GM11168 (cell line): ENCODE data around the gene TYW1B.
"Not testable (repeated sequence)": the region's sequence is repeated elsewhere in the genome, so short reads cannot be mapped to it uniquely, and the experiment has no call there.

Experiments
- in situ Hi-C: fragments of 300-500 bp; cut with MboI; formaldehyde crosslinking; loops from one replicate; pipeline ENCODE4 v1.12.0; 2022; ENCODE audit warnings: low sequenced_read_pairs; ENCODE audit not compliant: unreplicated experiment

The TYW1B gene

DNA sequence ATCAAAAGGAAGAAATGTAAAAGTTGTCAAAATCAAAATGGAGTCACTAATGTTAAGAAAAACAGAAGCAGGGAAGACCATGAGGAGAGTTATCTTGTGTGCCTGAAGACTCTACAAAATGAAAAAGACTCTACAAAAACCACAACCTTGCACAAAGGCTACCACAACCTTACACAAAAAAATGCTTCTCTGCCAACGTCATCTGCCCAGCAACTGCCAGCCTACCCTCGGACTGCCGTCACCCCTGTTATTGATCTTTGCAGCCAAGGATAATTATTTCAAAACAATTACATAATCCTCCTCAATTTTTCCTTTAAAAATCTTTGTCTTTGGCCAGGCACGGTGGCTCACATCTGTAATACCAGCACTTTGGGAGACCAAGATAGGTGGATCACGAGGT lies 61.0 kb downstream of the TYW1B start:
- in situ Hi-C loops, result not testable (repeated sequence)

DNA sequence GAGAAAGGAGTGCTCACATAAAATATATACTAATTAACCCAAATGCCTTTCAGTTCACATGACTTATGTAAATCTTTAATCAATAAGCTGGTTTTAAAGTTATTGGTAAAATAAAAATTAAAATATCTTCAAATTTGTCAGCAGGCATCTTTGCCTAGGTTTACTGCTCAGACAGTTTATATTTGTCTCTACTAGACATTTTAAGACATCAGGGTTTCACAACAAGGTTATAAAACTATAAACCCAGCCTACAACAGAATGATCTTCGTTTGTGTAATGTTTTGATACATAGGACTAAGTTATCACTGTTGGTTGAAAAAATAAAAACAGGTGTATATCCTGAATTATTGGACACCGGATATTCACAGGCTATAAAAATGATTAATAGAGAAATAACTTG lies 67.4 kb downstream of the TYW1B start:
- in situ Hi-C loops, result no loop called here

DNA sequence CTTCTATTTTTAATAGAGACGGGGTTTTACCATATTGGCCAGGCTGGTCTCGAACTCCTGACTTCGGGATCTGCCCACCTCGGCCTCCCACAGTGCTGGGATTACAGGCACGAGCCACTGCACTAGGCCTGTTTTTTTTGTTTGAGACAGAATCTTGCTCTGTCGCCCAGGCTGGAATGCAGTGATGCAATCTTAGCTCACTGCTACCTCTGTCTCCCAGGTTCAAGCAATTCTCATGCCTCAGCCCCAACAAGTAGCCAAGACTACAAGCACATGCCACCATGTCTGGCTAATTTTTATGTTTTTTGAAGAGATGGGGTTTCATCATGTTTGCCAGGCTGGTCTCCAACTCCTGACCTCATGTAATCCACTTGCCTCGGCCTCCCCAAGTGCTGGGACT lies 73.7 kb downstream of the TYW1B start:
- in situ Hi-C loops, result no loop called here

DNA sequence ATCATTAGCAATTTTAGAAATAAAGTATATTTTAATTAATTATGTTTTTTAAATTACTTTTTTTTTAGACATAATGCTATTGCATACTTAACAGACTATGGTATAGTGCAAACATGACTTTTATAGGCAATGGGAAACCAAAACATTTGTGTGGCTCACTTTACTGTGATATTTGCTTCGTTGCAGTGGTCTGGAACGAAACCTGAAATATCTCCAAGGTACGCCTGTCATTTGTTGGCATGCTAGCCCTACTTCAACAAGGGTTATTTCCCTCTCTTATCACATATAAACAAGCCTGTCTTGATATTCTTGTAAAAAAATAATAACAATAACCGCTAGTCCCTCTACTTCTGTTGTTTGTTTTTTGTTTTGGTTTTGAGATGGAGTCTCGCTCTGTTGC lies 74.2 kb downstream of the TYW1B start:
- in situ Hi-C loops, result no loop called here

DNA sequence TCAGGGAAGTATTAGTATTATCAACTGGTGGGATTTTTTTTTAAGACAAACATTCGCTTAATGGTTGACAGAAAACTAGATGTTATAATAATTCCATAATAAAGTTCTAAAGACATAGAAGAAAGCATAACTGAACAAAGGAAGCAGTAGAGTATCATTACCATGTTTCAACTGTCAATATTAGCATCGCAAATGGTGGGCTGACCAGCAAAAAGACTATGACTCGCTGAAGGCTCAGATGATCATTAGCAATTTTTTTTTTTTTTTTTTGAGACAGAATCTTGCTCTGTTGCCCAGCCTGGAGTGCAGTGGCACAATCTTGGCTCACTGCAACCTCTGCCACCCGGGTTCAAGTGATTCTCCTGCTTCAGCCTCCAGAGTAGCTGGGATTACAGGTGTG lies 74.8 kb downstream of the TYW1B start:
- in situ Hi-C loops, result not testable (repeated sequence)

DNA sequence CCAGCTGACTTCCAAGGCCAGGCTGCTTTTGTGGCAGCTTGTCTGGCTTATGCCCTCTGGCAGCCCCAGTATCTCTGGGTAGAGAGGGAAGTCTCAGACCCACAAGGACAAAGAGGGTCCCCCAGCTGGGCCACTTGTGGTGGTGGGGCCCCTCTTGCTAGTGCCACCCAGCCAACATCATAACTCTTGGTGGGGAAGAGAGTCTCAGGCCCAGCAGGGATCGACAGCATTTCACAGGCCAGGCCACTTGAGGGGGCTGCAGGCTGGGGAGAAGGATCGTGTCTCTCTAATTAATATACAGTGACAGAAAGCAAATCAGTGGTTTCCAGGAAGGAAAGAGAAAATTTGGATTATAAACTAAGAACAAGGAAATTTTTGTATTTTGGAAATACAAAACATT lies 76.0 kb downstream of the TYW1B start:
- in situ Hi-C loops, result no loop called here

DNA sequence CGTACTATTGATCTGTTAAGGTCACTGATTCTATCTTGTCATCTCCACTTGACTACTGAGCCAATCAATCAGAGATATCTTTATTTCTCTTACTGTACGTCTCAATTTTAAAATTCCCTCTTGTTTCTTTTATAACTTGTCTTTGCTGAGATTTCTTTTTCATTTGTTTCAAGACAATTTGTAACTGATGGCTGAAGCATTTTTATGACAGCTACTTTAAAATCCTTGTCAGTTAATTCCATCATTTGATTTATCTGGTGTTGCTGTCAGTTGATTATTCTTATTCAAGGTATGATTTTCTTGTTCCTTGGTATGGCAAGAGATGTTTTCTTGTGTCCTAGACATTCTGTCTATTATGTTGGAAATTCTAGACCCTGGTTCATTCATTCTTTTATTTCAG lies 76.6 kb downstream of the TYW1B start:
- in situ Hi-C loops, result no loop called here

DNA sequence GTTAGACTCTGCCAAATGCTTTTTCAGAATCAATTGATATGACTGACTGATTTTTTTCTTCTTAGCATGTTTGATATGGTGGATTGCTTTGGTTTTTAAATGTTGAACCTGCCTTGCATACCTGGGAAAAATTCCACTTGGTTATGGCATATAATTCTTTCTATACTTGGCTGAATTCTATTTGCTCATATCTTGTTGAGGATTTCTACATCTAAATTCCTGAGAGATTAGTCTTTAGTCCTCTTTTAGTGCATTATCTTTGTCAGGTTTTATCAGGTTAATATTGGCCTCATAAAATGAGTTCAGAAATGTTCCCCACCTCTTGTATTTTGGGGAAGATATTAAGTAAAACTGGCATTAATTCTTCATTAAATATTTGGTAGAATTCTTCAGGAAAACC lies 79.4 kb downstream of the TYW1B start:
- in situ Hi-C loops, result not testable (repeated sequence)

DNA sequence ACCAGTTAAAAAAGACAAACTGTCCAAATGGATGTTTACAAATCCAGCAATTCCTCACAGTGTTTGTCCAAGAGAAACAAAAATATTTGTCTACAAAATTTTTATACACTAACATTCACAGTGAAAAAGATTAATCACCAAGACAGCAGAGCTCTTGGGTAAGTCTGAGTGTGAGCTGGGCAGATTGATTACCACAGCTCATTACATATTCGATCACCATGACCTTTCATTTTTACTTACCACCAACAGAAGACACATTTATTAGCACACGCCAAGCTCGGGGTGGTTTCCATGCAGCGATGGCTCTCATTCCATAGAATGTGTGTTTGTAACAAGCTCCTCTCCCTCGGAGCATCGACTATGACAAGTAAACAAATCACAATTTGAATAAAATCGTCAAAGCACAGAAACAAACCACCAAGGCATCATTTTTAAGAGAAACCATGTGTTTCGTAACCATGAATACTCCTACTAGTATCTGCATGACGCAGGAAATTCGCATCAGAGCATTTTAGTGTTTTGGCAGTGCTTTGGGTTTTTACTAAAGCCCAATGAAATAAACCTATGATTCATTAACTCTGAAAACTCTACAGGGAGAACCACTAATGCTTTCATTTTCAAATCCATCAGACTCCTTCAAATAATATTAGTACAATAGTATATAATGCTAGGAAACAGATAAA lies 83.6 kb downstream of the TYW1B start:
- in situ Hi-C loops, result not testable (repeated sequence)

DNA sequence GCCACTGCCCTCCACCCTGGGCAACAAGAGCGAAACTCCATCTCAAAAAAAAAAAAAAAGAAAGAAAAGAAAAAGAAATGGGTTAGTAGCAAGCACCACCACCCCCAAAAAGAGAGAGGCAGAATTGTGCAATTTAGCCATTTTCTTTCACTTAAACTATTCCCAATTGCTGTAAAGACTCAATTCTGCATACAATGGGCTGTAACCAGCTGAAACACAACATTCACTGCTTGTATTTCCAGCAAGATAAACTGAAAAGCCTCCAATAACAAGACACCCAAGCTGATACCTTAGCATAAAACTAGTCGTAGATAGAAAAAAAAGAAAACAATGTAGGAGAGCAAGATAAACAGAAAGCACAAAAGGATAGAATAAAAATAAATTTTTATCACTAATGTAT lies 84.2 kb downstream of the TYW1B start:
- in situ Hi-C loops, result not testable (repeated sequence)

DNA sequence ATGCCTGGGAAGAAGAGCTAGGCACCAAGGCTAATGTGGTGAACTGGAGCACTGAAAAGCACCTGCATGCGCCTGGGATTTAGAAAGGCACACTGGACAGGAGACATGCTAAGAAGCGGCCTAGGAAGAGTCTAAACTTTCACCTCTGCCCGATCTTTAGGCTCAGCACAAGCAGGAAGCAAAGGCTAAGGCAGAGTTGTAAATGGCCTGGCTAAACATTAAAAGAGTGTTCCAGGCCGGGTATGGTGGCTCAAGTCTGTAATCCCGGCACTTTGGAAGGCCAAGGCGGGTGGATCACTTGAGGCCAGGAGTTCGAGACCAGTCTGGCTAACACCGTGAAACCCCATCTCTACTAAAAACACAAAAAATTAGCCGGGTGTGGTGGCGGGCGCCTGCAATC lies 88.3 kb downstream of the TYW1B start:
- in situ Hi-C loops, result not testable (repeated sequence)

DNA sequence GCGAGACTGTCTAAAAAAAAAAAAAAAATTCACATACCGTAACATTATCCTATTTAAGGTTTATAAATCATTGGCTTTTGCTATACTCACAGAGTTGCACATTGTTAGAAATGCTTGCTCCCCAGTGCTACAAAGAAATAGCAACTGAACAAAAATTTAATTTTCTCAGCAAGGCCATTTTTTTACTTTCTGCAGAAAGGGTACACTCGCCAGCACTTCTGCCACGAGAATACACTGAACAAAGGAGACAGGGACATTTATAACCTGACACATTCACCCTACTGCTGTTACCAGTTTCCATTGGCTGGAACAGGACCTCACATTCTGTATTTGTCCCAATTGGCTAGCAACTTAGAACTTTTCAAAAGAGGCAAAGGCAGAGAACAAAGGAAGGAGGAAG lies 92.1 kb downstream of the TYW1B start:
- in situ Hi-C loops, result not testable (repeated sequence)

DNA sequence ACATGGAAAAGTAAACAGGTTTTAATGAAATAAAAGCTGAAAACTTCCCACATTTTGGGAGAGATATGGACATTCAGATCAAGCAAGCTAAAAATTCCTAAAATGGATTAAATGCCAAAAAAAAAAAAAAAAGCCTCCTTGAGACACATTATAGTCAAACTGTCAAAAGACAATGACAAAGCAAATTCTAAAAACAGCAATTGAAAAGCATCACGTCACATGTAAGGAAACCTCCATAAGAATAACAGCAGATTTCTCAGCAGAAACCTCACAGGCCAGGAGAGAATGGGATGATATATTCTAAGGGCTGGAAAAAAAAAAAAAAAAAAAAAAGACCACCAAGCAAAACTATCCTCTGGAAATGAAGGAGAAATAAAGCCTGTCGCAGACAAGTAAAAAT lies 97.2 kb downstream of the TYW1B start:
- in situ Hi-C loops, result not testable (repeated sequence)

DNA sequence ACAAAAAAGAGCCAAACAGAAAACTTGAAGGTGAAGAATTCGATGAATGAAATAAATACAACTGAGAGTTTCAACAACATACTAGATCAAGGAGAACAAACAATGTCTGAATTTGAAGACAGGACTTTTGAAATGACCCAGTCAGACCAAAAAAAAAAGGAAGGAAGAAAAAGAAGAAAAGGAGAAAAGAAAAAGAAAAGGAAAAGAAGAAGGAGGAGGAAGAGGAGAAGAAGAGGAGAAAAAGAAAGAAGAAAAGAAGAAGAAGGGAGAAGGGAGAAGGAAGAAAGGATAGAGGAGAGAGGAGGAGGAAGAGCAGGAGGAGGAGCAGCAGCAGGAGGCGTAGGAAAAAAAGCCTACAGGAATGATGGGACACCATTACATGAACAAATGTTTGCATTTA lies 97.6 kb downstream of the TYW1B start:
- in situ Hi-C loops, result not testable (repeated sequence)

DNA sequence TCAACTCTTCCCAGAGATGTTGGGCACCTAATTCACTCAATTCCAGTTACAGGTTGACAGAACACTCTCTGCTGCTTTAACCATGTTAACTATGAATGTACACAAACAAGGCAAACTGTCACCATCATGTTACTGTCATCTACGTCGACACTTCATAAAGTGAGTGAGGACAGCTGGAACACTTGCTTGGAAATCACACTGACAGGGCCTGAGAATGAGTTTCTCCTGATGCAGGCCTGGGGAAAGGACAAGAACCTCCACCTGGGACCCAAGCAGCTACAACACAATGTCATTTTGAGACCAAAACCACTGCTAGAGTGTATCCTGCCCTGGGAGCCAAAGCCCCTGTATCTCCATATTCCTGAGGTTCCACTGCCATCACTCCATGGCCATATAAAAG lies 98.9 kb downstream of the TYW1B start:
- in situ Hi-C loops, result not testable (repeated sequence)

DNA sequence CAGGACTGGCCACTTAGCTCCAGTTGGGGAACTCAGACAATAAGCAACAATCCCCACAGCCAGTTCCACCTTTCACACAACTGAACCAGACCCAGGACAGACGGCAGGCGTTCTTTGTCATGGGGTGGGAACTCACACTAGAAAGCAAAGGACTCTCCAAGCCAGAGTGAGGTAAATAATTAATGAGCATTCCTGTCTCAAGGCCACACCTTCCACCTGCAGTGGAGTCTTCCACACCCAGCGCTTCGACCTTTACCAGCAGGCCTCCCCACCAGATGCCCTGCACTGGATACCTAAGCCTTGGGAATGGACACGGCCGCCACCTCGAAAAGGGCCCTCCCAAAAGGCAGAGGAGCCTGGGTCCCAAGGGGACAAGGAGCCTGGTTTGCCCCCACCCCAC lies 105.3 kb downstream of the TYW1B start:
- in situ Hi-C loops, result not testable (repeated sequence)

DNA sequence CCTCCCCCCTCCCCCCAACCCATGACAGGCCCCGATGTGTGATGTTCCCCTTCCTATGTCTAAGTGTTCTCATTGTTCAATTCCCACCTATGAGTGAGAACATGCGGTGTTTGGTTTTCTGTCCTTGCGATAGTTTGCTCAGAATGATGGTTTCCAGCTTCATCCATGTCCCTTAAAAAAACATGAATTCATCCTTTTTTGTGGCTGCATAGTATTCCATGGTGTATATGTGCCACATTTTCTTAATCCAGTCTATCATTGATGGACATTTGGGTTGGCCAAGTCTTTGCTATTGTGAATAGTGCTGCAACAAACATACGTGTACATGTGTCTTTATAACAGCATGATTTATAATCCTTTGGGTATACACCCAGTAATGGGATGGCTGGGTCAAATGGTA lies 107.1 kb downstream of the TYW1B start:
- in situ Hi-C loops, result not testable (repeated sequence)

DNA sequence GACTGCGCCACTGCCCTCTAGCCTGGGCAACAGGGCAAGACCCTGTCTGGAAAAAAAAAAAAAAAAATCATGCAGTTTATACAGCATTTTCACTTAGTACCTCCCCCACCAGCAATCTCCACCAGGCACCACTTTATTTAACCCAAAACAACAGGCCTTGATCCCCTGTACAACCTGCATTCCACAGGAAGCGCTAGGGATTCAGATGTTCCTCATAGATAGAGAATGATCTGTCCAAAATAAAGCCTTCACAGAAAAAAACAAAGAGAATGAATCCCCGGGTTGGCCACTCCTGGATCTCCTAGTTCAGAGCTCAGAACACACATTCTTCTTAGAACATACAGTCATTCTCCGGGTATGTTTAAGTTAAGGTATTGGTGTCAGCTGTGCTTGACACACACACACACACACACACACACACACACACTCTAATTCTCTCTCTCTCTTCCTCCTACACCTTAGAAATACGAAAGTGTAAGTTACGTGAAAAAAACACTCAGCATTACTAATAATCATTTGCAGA lies 110.7 kb downstream of the TYW1B start:
- in situ Hi-C loops, result not testable (repeated sequence)

DNA sequence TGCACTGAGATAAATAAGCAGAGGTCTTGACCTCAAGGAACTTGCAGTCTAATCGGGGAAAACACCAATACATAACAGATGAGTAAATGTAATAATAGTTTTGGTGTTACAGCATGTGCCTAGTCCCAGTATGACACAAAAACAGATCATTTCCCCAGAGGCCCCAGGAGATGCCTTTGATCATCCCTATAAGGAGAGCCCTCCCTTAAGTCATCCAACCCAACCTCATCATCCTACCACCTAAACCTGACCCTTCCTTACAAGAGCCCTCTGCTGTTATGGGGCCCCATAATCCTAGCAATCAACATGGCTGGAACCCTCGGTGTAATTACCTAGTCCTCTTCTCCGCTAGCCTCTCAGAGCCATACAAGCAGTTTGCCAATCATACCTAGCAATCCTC lies 116.1 kb downstream of the TYW1B start:
- in situ Hi-C loops, result not testable (repeated sequence)

DNA sequence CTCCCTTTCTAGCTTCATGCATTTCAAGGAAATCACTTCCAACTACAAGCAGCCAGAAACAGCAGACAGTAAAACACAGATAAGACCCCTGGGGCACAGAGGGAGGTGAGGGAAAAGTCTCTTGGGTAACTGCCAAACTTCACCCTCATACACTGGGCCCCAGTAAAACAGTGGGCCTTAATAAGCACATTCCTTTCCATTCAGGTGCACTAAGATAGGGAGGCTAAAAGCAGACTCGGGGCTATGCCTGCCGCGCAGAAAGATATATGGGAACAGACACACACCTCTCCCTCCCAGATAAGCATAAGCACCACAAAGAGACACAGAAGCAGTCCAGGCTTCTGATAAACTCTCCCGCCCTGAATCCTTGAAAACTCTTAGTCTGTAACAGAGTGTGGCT lies 117.0 kb downstream of the TYW1B start:
- in situ Hi-C loops, result no loop called here

DNA sequence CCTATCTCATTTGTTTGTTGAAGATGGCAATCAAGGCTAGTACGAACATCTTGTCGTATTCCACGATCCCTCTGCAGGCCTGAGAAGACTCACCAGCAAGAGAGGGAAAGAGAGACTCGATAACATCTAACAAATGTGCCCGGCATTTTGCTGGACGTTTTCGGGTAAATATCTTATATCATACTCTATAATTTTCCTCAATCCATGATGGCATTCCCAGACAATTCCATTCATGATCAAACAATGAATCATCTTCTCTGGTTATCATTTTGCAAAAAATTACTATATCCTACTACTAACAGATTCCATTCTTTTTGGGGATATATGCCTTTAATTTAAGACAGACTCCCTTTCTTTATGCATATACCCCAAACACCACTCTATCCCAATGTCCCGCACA lies 118.1 kb downstream of the TYW1B start:
- in situ Hi-C loops, result no loop called here

DNA sequence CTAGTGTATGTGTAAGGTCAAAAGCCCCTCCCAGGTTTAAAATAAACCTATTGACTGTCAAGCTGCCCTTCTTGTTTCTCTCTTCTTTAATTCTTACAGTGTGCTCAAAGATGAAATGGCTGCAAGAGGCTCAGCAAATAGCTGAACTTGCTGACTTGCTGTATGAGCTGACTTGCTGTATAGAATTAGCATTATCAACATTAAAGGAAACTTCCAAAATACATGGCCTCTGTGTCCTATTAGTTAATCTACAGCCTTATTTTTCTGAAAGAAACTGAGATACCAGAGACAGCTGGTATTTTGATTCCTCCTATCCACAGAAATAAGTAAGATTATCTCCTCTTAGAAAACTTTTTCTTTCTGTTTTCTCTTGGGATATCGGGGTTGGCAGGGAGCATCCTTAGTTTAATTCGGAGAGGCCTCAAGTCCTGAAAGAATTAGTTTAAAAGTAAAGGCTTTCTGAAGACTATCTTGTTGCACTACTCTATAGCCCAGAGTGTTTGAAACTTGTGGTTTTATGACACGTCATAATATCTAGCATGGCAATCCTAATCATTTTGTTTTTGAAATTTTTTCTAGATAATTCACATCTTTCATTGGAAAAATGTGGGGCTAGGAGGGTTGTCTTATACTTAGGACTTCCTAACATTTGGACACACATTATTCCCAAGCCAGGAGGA lies 119.5 kb downstream of the TYW1B start:
- in situ Hi-C loops, result not testable (repeated sequence)
